HEK293 (cell line): ENCODE data around the gene MND1.

Experiments used
- BCL11A ChIP-seq: fragments of 450-650 bp; formaldehyde crosslinking; IDR thresholded peaks from 2 replicates; pipeline ENCODE4 v1.5.1; 2016; ENCODE audit warnings: low read depth, missing biosample characterization, missing genetic modification characterization
- BCL11B ChIP-seq: fragments of 450-650 bp; formaldehyde crosslinking; IDR thresholded peaks from 2 replicates; pipeline ENCODE4 v1.5.1; 2016; ENCODE audit warnings: low read depth, missing biosample characterization, missing genetic modification characterization
- ELK4 ChIP-seq: IDR thresholded peaks from 2 replicates; pipeline ENCODE4 v1.6.1; 2011; ENCODE audit warnings: mild to moderate bottlenecking, low read depth, low read length, borderline replicate concordance
- GFI1B ChIP-seq: fragments of 450-650 bp; formaldehyde crosslinking; IDR thresholded peaks from 2 replicates; pipeline ENCODE4 v1.5.1; 2016; ENCODE audit warnings: missing biosample characterization, missing genetic modification characterization
- GLI4 ChIP-seq: fragments of 450-650 bp; formaldehyde crosslinking; IDR thresholded peaks from 2 replicates; pipeline ENCODE4 v1.5.1; 2016; ENCODE audit warnings: missing biosample characterization, missing genetic modification characterization
- HOXC10 ChIP-seq: sonication (generic); formaldehyde crosslinking; IDR thresholded peaks from 2 replicates; pipeline ENCODE4 v1.8.1; 2023; ENCODE audit warnings: mild to moderate bottlenecking, missing genetic modification reagents
- KLF1 ChIP-seq: fragments of 450-650 bp; formaldehyde crosslinking; IDR thresholded peaks from 2 replicates; pipeline ENCODE4 v1.5.1; 2016; ENCODE audit warnings: missing biosample characterization, missing genetic modification characterization
- OSR2 ChIP-seq: fragments of 450-650 bp; formaldehyde crosslinking; IDR thresholded peaks from 2 replicates; pipeline ENCODE4 v1.5.1; 2016; ENCODE audit warnings: missing biosample characterization, missing genetic modification characterization
- PRDM1 ChIP-seq: fragments of 450-650 bp; formaldehyde crosslinking; IDR thresholded peaks from 2 replicates; pipeline ENCODE4; 2016; ENCODE audit warnings: missing biosample characterization, missing genetic modification characterization
- PRDM2 ChIP-seq: fragments of 450-650 bp; formaldehyde crosslinking; IDR thresholded peaks from 2 replicates; pipeline ENCODE4 v1.5.1; 2016; ENCODE audit warnings: missing biosample characterization, missing genetic modification characterization, borderline replicate concordance
- SCRT1 ChIP-seq: fragments of 450-650 bp; formaldehyde crosslinking; IDR thresholded peaks from 2 replicates; pipeline ENCODE4 v1.5.1; 2016; ENCODE audit warnings: missing biosample characterization, missing genetic modification characterization, borderline replicate concordance
- ZBTB20 ChIP-seq: fragments of 450-650 bp; formaldehyde crosslinking; IDR thresholded peaks from 2 replicates; pipeline ENCODE4 v1.5.1; 2016; ENCODE audit warnings: missing biosample characterization, missing genetic modification characterization
- ZBTB49 ChIP-seq: fragments of 450-650 bp; formaldehyde crosslinking; IDR thresholded peaks from 2 replicates; pipeline ENCODE4 v1.5.1; 2016; ENCODE audit warnings: missing biosample characterization, missing genetic modification characterization, low read depth
- ZNF112 ChIP-seq: fragments of 450-650 bp; formaldehyde crosslinking; IDR thresholded peaks from 2 replicates; pipeline ENCODE4 v1.5.0; 2017; ENCODE audit warnings: missing biosample characterization, missing genetic modification characterization
- ZNF133 ChIP-seq: fragments of 450-650 bp; formaldehyde crosslinking; IDR thresholded peaks from 2 replicates; pipeline ENCODE4 v1.5.1; 2016; ENCODE audit warnings: missing biosample characterization, missing genetic modification characterization
- ZNF16 ChIP-seq: fragments of 450-650 bp; formaldehyde crosslinking; IDR thresholded peaks from 2 replicates; pipeline ENCODE4 v1.5.1; 2016; ENCODE audit warnings: low read depth, missing biosample characterization, missing genetic modification characterization
- ZNF175 ChIP-seq: fragments of 450-650 bp; formaldehyde crosslinking; IDR thresholded peaks from 2 replicates; pipeline ENCODE4 v1.5.1; 2016; ENCODE audit warnings: missing biosample characterization, missing genetic modification characterization
- ZNF19 ChIP-seq: fragments of 450-650 bp; formaldehyde crosslinking; IDR thresholded peaks from 2 replicates; pipeline ENCODE4; 2016; ENCODE audit warnings: missing biosample characterization, missing genetic modification characterization, low read depth
- ZNF211 ChIP-seq: fragments of 450-650 bp; formaldehyde crosslinking; IDR thresholded peaks from 2 replicates; pipeline ENCODE4 v1.5.1; 2016; ENCODE audit warnings: low read depth, missing biosample characterization, missing genetic modification characterization
- ZNF223 ChIP-seq: fragments of 450-650 bp; formaldehyde crosslinking; IDR thresholded peaks from 2 replicates; pipeline ENCODE4 v1.5.1; 2016; ENCODE audit warnings: missing biosample characterization, missing genetic modification characterization
- ZNF248 ChIP-seq: fragments of 450-650 bp; formaldehyde crosslinking; IDR thresholded peaks from 2 replicates; pipeline ENCODE4 v1.5.1; 2017; ENCODE audit warnings: missing biosample characterization, missing genetic modification characterization
- ZNF510 ChIP-seq: fragments of 450-650 bp; formaldehyde crosslinking; IDR thresholded peaks from 2 replicates; pipeline ENCODE4 v1.5.1; 2018; ENCODE audit warnings: mild to moderate bottlenecking, missing genetic modification characterization, missing biosample characterization; ENCODE audit not compliant: insufficient replicate concordance
- ZNF548 ChIP-seq: fragments of 450-650 bp; formaldehyde crosslinking; IDR thresholded peaks from 2 replicates; pipeline ENCODE4 v1.5.1; 2016; ENCODE audit warnings: missing biosample characterization, missing genetic modification characterization
- ZNF555 ChIP-seq: fragments of 450-650 bp; formaldehyde crosslinking; conservative IDR thresholded peaks from 2 replicates; pipeline ENCODE4 v1.5.1; 2017; ENCODE audit warnings: missing biosample characterization, mild to moderate bottlenecking, missing genetic modification characterization, inconsistent platforms
- ZNF561 ChIP-seq: fragments of 450-650 bp; IDR thresholded peaks from 2 replicates; pipeline ENCODE4 v1.5.1; 2018; ENCODE audit warnings: missing biosample characterization, missing genetic modification characterization, borderline replicate concordance
- ZNF621 ChIP-seq: fragments of 450-650 bp; formaldehyde crosslinking; IDR thresholded peaks from 2 replicates; pipeline ENCODE4 v1.5.1; 2017; ENCODE audit warnings: missing biosample characterization, missing genetic modification characterization
- ZNF664 ChIP-seq: fragments of 450-650 bp; formaldehyde crosslinking; IDR thresholded peaks from 2 replicates; pipeline ENCODE4 v1.5.1; 2016; ENCODE audit warnings: missing biosample characterization, missing genetic modification characterization
- ZNF677 ChIP-seq: fragments of 450-650 bp; IDR thresholded peaks from 2 replicates; pipeline ENCODE4 v1.5.0; 2018; ENCODE audit warnings: missing biosample characterization, mild to moderate bottlenecking, missing genetic modification characterization, moderate library complexity
- ZSCAN4 ChIP-seq: fragments of 450-650 bp; formaldehyde crosslinking; IDR thresholded peaks from 2 replicates; pipeline ENCODE4 v1.5.1; 2017; ENCODE audit warnings: missing biosample characterization, missing genetic modification characterization

Gene MND1

GRCh38 chr4:153344131-153345011 lies at the start of gene MND1 (continued):
- TF ChIP-seq ELK4 (no peak), ZNF112 (tag by site-specific recombination) (no peak), ZNF555 (tag by site-specific recombination) (no peak), BCL11A (no peak), GLI4 (tag by site-specific recombination) (no peak), SCRT1 (tag by site-specific recombination) (no peak), ZNF211 (tag by site-specific recombination) (no peak), ZNF677 (tag by site-specific recombination) (no peak), ZNF621 (no peak), KLF1 (tag by site-specific recombination) (peak; percentile 43; the same call in 1 of the 2 replicates), ZSCAN4 (tag by site-specific recombination) (no peak), GFI1B (tag by site-specific recombination) (no peak; the same call in 1 of the 2 replicates), ZNF223 (tag by site-specific recombination) (no peak), ZNF548 (no peak), ZNF175 (no peak), PRDM1 (tag by site-specific recombination) (no peak), ZNF561 (tag by site-specific recombination) (peak; percentile 69; the same call in 1 of the 2 replicates), ZNF16 (tag by site-specific recombination) (no peak), ZNF133 (tag by site-specific recombination) (no peak), ZNF19 (tag by site-specific recombination) (no peak), OSR2 (no peak), ZBTB20 (tag by site-specific recombination) (peak; percentile 71; the same call in 1 of the 2 replicates), HOXC10 (no peak), ZNF664 (tag by site-specific recombination) (no peak), ZNF248 (tag by site-specific recombination) (no peak), PRDM2 (no peak), ZBTB49 (tag by site-specific recombination) (no peak), BCL11B (tag by site-specific recombination) (no peak), ZNF510 (tag by site-specific recombination) (no peak)
